B cell (primary cell): ENCODE data around the gene ZNF575. TPM values are rescaled to one million over a fixed set of nuclear protein-coding genes. Genes with fewer than 3 reads are reported as not detected.
A peak's percentile ranks its signal among the peaks of the same experiment; 100 is the strongest.

Experiments used
- ATAC-seq: fragments of 200-7000 bp; cut with Tn5 transposase; one replicate; pipeline ENCODE4 v1.10.0; 2021; ENCODE audit warnings: low read depth, mild to moderate bottlenecking, moderate number of reproducible peaks, moderate library complexity
- CTCF ChIA-PET: fragments of 350-600 bp; sonication (Branson Sonifier 250); formaldehyde crosslinking; loops from one replicate; lab custom pipeline; 2021; ENCODE audit warnings: antibody characterized with exemption, inconsistent platforms; lab: Charles Lee
- POLR2A ChIA-PET: fragments of 350-600 bp; sonication (Branson Sonifier 250); formaldehyde crosslinking; loops from one replicate; lab custom pipeline; 2021; ENCODE audit warnings: antibody characterized with exemption; lab: Charles Lee
- DNase-seq: peaks from one replicate; pipeline ENCODE4 v3.0.0; 2013
- H2AFZ ChIP-seq: 2 replicates; pipeline ENCODE4 v1.6.1; 2012; ENCODE audit warnings: mild to moderate bottlenecking, low read depth, low read length; ENCODE audit not compliant: insufficient read depth, poor library complexity, severe bottlenecking
- H3K27ac ChIP-seq, 2 donors: 1 replicate in 1 of 2; 2 replicates in 1 of 2; pipeline ENCODE4 v1.5.1; 2012 to 2013; ENCODE audit warnings: low read length in 2 of 2, mild to moderate bottlenecking in 2 of 2, moderate library complexity in 1 of 2
- H3K27me3 ChIP-seq, 4 experiments: fragments of 200-600 bp in 1 of 4; sonication (generic) in 1 of 4; replicated peaks in 1 of 4; 1 replicate in 2 of 4; 2 replicates in 2 of 4; pipeline versions ENCODE4 v1.6.1 to v1.7.0; 2013 to 2016; ENCODE audit warnings: low read length in 3 of 4, mild to moderate bottlenecking in 2 of 4, mixed read lengths in 1 of 4, moderate library complexity in 1 of 4; ENCODE audit not compliant: insufficient read depth in 4 of 4, control insufficient read depth in 3 of 4; ENCODE audit errors: control extremely low read depth in 1 of 4
- H3K36me3 ChIP-seq, 2 experiments: replicated peaks in 1 of 2; 1 replicate in 1 of 2; 2 replicates in 1 of 2; pipeline versions ENCODE4 v1.6.1 to v1.7.1; 2013; ENCODE audit warnings: low read length in 1 of 2; ENCODE audit not compliant: insufficient read depth in 2 of 2, control insufficient read depth in 1 of 2; ENCODE audit errors: control extremely low read depth in 1 of 2, extremely low read depth in 1 of 2
- H3K4me1 ChIP-seq, 2 donors: fragments of 200-600 bp in 1 of 2; sonication (generic) in 1 of 2; 1 replicate in 1 of 2; 2 replicates in 1 of 2; pipeline versions ENCODE4 v1.5.1 to v1.6.1; 2013 to 2017; ENCODE audit warnings: low read length in 2 of 2; ENCODE audit not compliant: control insufficient read depth in 2 of 2, insufficient read depth in 2 of 2
- H3K4me2 ChIP-seq: replicated peaks from 2 replicates; pipeline ENCODE3; 2012; ENCODE audit warnings: mild to moderate bottlenecking, low read depth, low read length; ENCODE audit not compliant: poor library complexity, severe bottlenecking
- H3K4me3 ChIP-seq, 5 experiments: fragments of 200-600 bp in 1 of 5; sonication (generic) in 1 of 5; 1 replicate in 3 of 5; 2 replicates in 2 of 5; pipeline versions ENCODE4 v1.5.1 to v1.7.0; 2011 to 2016; ENCODE audit warnings: low read length in 4 of 5, mild to moderate bottlenecking in 4 of 5, low read depth in 2 of 5, control low read depth in 1 of 5, moderate library complexity in 1 of 5; ENCODE audit not compliant: insufficient read depth in 1 of 5; ENCODE audit errors: control extremely low read depth in 1 of 5, extremely low read depth in 1 of 5
- H3K79me2 ChIP-seq: fragments of 200-600 bp; sonication (generic); one replicate; pipeline ENCODE4 v1.6.0; 2016; ENCODE audit warnings: low read length; ENCODE audit not compliant: control insufficient read depth, insufficient read depth
- H3K9ac ChIP-seq: fragments of 200-600 bp; sonication (generic); 2 replicates; pipeline ENCODE4 v1.6.1; 2017; ENCODE audit warnings: mild to moderate bottlenecking, low read length, moderate library complexity
- H3K9me3 ChIP-seq, 3 donors: one replicate each; pipeline versions ENCODE4 v1.6.1 to v1.7.1; 2013; ENCODE audit warnings: low read length in 2 of 3; ENCODE audit not compliant: control insufficient read depth in 2 of 3, insufficient read depth in 1 of 3; ENCODE audit errors: control extremely low read depth in 1 of 3
- H4K20me1 ChIP-seq: 2 replicates; pipeline ENCODE4 v1.6.0; 2012; ENCODE audit warnings: mild to moderate bottlenecking, low read length; ENCODE audit not compliant: insufficient read depth, control insufficient read depth, poor library complexity, severe bottlenecking
- H3K27ac Mint-ChIP-seq: one replicate; pipeline ENCODE4 v1.8.0; 2021; ENCODE audit warnings: mixed read lengths
- H3K27me3 Mint-ChIP-seq: one replicate; pipeline ENCODE4 v1.8.0; 2021; ENCODE audit warnings: mixed read lengths
- H3K4me1 Mint-ChIP-seq: one replicate; pipeline ENCODE4 v1.8.0; 2021; ENCODE audit warnings: mixed read lengths
- H3K4me3 Mint-ChIP-seq: one replicate; pipeline ENCODE4 v1.8.0; 2021; ENCODE audit warnings: mixed read lengths
- H3K9me3 Mint-ChIP-seq: one replicate; pipeline ENCODE4 v1.8.0; 2022; ENCODE audit warnings: mixed read lengths; ENCODE audit not compliant: insufficient read depth
- CTCF ChIP-seq: fragments of 200-600 bp; IDR thresholded peaks from one replicate; pipeline ENCODE4 v1.8.0; 2022; ENCODE audit warnings: antibody characterized with exemption, mild to moderate bottlenecking
- EZH2 ChIP-seq: IDR thresholded peaks from 2 replicates; pipeline ENCODE4 v1.6.1; 2012; ENCODE audit warnings: borderline replicate concordance, low read depth, mild to moderate bottlenecking, moderate library complexity, low read length; ENCODE audit not compliant: insufficient read depth, poor library complexity, severe bottlenecking
- WGBS: methylation state at CpG from one replicate; pipeline ENCODE4 v1.1.5; 2013; ENCODE audit warnings: missing lambda C conversion rate; ENCODE audit not compliant: insufficient coverage; 5-methylcytosine and 5-hydroxymethylcytosine counted together
- intact Hi-C: fragments of 100-400 bp; cut with micrococcal nuclease; formaldehyde crosslinking; loops from one replicate; pipeline ENCODE4 v1.10.0; 2022
- polyA plus RNA-seq: library from polyadenylated mRNA; depleted of rRNA; stranded (reverse); fragments of >200 nt; gene quantifications from 2 replicates; pipeline ENCODE4 v1.2.3, GENCODE V29; 2012
- total RNA-seq, 2 donors: library from RNA; stranded (reverse); fragments of 120-200 nt in 1 of 2; gene quantifications; 1 replicate in 1 of 2; 2 replicates in 1 of 2; pipeline versions ENCODE4 v1.2.3 to v1.2.4, GENCODE V29; 2013 to 2022

Gene ZNF575
- total and polyA plus RNA-seq, 2 donors (not counting 1 experiment from before 2014, with no cell fraction given) = 2.3 to 4.0 TPM

GRCh38 chr19:43526884-43527859 lies 5.8 kb upstream of the ZNF575 start, which contains the start of gene ETHE1:
Gene ETHE1, minus strand, starts transcription at chr19:43527201. Its CDS starts 24 bp downstream, at chr19:43527177.
- Histone ChIP-seq H4K20me1 (no peaks in the 10 kb centered on the region), H3K27me3 (no peaks in the 10 kb centered on the region), H3K4me2 (peak within 1 kb of the TSS; percentile 92), H3K9me3 (no peaks in the 10 kb centered on the region), H3K9ac (peak within 1 kb of the TSS; percentile 80), H3K79me2 (peaks cover 11% of the 10 kb centered on the region), H3K27ac (peak within 1 kb of the TSS; percentile 16 to 63), H2AFZ (peak within 1 kb of the TSS; percentile 95), H3K4me1 (peaks cover 20 to 34% of the 10 kb centered on the region in 2 donors), H3K4me3 (peak within 1 kb of the TSS; percentile 58 to 78 (median 72)), H3K36me3 (no peaks in the 10 kb centered on the region)
- peak within 1 kb of the TSS; percentile 98 for H3K4me3 Mint-ChIP-seq
- under 1% methylated on average over 43 of the region's 54 CpGs for WGBS
- ChIA-PET POLR2A (interaction anchor here (0.6 to 1.0 kb wide), 2 partner anchors 24 to 106 kb away, joined by 3 read pairs; no protein-coding TSS in a partner anchor), CTCF (interaction anchor here (1.3 to 14.1 kb wide), 4 partner anchors 8 to 77 kb away, joined by 3 to 644 read pairs (median 39); no protein-coding TSS in a partner anchor)
- H3K9me3 Mint-ChIP-seq = no peaks in the 10 kb centered on the region
- peak within 1 kb of the TSS; percentile 88 for H3K27ac Mint-ChIP-seq
- H3K27me3 Mint-ChIP-seq = no peaks in the 10 kb centered on the region
- H3K4me1 Mint-ChIP-seq = peaks cover 32% of the 10 kb centered on the region
- peak; percentile 94 for ATAC-seq
- TF ChIP-seq CTCF (no peak), EZH2 (no peak)
- intact Hi-C loops = no loop called here
- DNase-seq = peak; percentile 69
